GM21786 (cell line): ENCODE results near the gene TBX2.
"Not testable (repeated sequence)": the region's sequence is repeated elsewhere in the genome, so short reads cannot be mapped to it uniquely, and the experiment has no call there.

Experiments used
- ATAC-seq: cut with Tn5 transposase; IDR thresholded peaks from one replicate; pipeline ENCODE4 v1.9.1; 2021; ENCODE audit not compliant: unreplicated experiment

TBX2 gene

GRCh38 chr17:61427567-61427966, 27.9 kb downstream of the TBX2 start:
- ATAC-seq: no peak

GRCh38 chr17:61429274-61429673, 29.6 kb downstream of the TBX2 start:
- ATAC-seq: no peak

GRCh38 chr17:61429831-61430230, 30.2 kb downstream of the TBX2 start:
- not testable (repeated sequence) for ATAC-seq

- no peak for ATAC-seq
Measured at GRCh38 chr17:61431594-61432311, 32.1 kb downstream of the TBX2 start.

GRCh38 chr17:61436273-61436672, 36.6 kb downstream of the TBX2 start:
- ATAC-seq: no peak

- no peak for ATAC-seq
Measured at GRCh38 chr17:61436995-61437704, 37.5 kb downstream of the TBX2 start.

- no peak for ATAC-seq
Measured at GRCh38 chr17:61440697-61441096, 41.1 kb downstream of the TBX2 start.

GRCh38 chr17:61441507-61441906, 41.9 kb downstream of the TBX2 start:
- not testable (repeated sequence) for ATAC-seq

- no peak for ATAC-seq
Measured at GRCh38 chr17:61442136-61442775, 42.6 kb downstream of the TBX2 start.

GRCh38 chr17:61442878-61443474, 43.3 kb downstream of the TBX2 start:
- ATAC-seq: no peak

GRCh38 chr17:61443475-61443882, 43.8 kb downstream of the TBX2 start:
- no peak for ATAC-seq

GRCh38 chr17:61444075-61444474, 44.4 kb downstream of the TBX2 start:
- ATAC-seq: no peak

- no peak for ATAC-seq
Measured at GRCh38 chr17:61444831-61445230, 45.2 kb downstream of the TBX2 start.

GRCh38 chr17:61447358-61447757, 47.7 kb downstream of the TBX2 start:
- no peak for ATAC-seq

- ATAC-seq: no peak
Measured at GRCh38 chr17:61448042-61448441, 48.4 kb downstream of the TBX2 start.

GRCh38 chr17:61449140-61449539, 49.5 kb downstream of the TBX2 start:
- not testable (repeated sequence) for ATAC-seq

GRCh38 chr17:61449707-61450640, 50.3 kb downstream of the TBX2 start:
- no peak for ATAC-seq

- no peak for ATAC-seq
Measured at GRCh38 chr17:61450641-61451537, 51.2 kb downstream of the TBX2 start.

GRCh38 chr17:61451538-61452300, 52.1 kb downstream of the TBX2 start:
- ATAC-seq: no peak
